GM12875 (cell line): Measurements from ENCODE around the gene STARD3.
A peak's percentile ranks its signal among the peaks of the same experiment; 100 is the strongest.
"Not testable (repeated sequence)": the region's sequence is repeated elsewhere in the genome, so short reads cannot be mapped to it uniquely, and the experiment has no call there.

ENCODE experiments used
- H3K4me3 ChIP-seq: one replicate; pipeline ENCODE4 v1.5.1; 2011; ENCODE audit warnings: low read depth, low read length, control low read depth
- TF ChIP-seq, protein P1 (sequence below): IDR thresholded peaks from 2 replicates; pipeline ENCODE4 v1.5.1; 2011; ENCODE audit warnings: low read depth, mild to moderate bottlenecking, control low read depth, inconsistent platforms, low read length, moderate library complexity, borderline replicate concordance; ENCODE audit not compliant: insufficient read depth

Gene STARD3

DNA sequence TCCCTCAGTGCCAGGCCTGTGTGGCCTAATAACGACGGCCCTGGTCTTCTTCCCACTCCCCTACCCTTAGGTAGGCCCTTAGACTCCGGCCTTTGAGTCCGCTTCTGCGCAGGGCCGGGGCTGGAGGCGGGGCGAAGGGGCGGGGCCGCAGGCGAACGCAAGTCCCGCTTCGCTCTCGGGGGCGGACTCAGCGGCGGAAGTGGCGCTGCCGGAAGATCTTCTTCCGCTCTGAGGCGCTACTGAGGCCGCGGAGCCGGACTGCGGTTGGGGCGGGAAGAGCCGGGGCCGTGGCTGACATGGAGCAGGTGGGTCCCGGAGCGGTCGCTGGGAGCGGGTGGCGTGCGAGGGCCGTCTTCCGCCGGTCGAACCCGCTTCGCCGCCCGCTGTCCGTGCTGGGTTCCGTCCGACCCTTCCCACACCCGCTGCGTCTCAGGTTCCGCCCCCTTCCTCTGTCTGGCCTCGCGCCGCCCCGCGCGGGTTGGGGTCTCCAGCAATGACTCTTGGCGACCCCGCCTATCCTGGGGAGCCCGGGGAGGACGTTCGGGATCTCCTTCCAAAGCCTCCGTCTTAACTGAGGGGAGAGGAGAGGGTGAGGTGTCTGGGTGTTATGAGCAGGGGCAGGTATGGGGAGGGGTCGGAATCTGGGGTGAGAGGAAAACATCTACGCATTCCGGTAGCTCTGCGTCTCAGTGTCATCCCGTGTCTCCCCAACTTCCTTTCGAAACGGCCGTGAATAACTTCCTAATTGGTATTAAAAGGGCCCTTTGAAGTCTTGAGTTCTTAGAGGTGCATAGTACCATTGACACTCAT, at the start of gene STARD3:
TSS of gene STARD3 (plus strand) at position 218 of the 810 bp plus-strand sequence. CDS start 16,388 bp downstream, outside the sequence.
- H3K4me3 ChIP-seq: peak within 1 kb of the TSS; percentile 84
- TF ChIP-seq, protein P1, sequence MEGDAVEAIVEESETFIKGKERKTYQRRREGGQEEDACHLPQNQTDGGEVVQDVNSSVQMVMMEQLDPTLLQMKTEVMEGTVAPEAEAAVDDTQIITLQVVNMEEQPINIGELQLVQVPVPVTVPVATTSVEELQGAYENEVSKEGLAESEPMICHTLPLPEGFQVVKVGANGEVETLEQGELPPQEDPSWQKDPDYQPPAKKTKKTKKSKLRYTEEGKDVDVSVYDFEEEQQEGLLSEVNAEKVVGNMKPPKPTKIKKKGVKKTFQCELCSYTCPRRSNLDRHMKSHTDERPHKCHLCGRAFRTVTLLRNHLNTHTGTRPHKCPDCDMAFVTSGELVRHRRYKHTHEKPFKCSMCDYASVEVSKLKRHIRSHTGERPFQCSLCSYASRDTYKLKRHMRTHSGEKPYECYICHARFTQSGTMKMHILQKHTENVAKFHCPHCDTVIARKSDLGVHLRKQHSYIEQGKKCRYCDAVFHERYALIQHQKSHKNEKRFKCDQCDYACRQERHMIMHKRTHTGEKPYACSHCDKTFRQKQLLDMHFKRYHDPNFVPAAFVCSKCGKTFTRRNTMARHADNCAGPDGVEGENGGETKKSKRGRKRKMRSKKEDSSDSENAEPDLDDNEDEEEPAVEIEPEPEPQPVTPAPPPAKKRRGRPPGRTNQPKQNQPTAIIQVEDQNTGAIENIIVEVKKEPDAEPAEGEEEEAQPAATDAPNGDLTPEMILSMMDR: 0 out of 2 replicates have a peak, but pooled peaks have one; percentile 7

DNA sequence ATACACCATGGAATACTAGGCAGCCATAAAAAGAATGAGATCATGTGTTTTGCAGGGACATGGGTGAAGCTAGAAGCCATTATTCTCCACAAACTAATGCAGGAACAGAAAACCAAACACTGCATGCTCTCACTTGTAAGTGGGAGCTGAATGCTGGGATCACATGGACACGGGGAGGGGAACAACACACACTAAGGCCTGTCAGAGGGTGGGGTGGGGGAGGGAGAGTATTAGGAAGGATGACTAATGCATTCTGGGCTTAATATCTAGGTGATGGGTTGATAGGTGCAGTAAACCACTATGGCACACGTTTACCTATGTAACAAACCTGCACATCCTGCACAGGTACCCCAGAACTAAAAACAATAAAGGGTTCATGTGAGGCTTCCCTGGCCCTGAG, 46.8 kb upstream of the STARD3 start:
- H3K4me3 ChIP-seq: not testable (repeated sequence)

DNA sequence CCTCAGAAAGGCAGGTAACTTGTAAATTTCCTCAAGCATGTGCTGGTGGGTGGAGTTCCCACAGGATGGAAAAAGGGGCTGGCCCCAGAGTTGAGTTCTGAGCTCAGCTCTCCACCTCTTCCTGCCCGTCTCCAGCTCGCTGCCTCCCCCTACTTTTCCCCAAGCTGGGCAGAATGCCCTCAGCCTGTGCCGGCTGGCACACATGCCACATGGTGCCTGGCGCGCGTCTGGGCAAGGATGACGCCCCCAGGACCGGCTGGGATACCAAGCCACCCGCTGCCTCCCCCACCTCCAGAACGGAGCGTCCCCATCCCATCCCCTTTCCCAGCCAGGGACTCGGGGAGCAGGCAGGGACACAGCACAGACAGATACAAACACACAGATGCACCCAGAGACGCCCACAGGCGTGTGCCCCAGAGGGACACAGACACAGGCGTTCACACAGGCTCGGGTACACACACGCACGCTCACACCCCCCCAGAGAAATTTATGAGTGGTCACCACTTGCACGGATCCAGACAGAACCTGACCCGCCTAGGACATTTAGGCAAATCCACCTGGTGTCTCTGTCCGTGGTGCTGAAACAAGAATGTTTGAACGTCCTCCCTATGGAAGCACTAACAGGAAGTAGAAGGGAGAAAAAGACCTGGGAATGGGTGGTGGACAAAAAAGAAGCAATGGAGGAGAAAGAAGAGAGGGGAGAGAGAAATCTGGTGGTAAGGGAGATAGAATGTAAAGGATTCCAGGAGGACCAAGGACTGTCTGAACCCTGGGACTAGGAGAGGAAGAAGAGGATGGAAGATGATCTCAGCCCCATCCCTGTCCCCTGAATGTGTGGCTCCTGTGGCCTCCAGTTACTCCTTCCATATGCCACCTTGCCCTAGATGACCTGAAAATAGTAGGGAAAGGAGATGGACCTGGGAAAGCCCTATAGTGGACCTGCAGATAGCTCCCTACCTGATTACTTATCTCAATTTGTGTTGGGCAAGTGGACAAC, 44.7 kb upstream of the STARD3 start:
- H3K4me3 ChIP-seq: no peak overlapping the region
- TF ChIP-seq, protein P1: no peak

DNA sequence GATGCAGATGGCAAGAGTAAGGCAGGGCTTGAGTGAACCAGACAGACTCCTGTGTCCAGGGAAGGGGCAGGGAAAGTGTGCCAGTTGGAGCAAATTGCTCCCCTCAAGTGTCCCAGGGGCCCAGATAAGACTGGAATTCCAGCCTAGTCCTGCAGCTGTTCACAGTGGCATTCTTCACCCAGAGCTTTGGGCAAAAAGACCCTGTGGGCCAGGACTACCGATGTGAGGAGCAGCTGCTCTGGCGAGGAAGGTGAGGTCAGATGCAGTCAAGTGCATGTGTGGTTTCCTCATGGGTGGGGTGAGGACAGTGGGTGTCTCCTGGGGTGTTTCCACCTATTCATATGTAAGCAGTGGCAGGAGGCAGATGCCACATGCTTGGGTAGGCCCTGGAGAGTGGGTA, 43.6 kb upstream of the STARD3 start:
- TF ChIP-seq, protein P1: no peak
- H3K4me3 ChIP-seq: no peak overlapping the region

DNA sequence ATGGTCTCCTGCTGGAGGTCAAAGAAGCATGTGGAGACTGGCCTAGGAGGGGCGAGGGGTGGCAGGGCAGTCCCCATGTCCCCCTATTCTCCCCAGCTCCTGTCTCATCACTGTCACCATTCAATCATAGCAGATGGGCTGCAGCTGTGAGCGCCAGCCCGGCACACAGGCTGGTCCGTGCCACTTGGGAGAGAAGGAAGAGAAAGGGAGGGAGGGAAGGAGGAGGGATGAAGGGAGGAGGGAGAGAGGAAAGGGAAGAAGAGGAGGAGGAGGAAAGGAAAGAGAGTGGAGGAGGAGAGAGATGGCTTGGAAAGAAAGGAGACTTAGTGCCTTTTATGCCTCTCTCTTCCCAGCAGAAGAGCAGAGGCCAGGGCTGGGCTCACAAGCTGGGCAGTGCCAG, 41.6 kb upstream of the STARD3 start:
- TF ChIP-seq, protein P1: no peak
- H3K4me3 ChIP-seq: no peak overlapping the region

DNA sequence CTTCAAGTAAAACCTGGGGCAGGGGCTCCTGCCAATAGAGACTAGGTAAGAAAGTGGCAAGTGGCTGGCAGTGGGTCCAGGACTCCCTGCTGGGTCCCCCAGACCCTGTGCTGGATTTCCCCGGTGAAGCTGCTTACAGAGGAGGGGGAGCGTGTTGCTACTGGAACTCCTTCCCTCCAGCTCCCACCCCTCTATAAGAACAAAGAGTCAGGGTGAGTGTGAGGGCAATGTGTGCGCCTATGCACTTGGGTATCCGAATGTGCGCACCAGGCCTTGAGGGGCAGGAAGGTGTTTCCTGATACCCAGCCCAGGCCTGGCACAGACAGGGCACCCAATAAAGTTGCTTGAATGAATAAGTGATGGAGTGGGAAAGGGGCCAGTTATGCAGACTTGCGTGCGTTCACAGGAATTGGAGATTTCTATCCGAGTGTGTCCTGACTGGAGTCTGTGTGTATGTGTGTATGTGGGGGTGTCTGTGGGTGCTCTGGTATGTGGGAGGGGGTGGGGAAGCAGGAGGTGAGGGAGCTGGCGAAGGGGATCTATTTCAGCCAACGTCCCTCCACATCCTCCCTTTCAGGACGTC, 40.9 kb upstream of the STARD3 start:
- TF ChIP-seq, protein P1: no peak
- no peak overlapping the region for H3K4me3 ChIP-seq
